Caco-2 (cell line): ENCODE measurements around the gene ADPRS. TPM values are rescaled to one million over a fixed set of nuclear protein-coding genes. Genes with fewer than 3 reads are reported as not detected.

Experiments
- BruUV-seq: library from RNA; stranded (reverse); fragments of 400-500 nt; replicated peaks from 2 replicates; lab custom pipeline; 2021; lab: Mats Ljungman, UMichigan
- CTCF ChIA-PET: fragments of 300-600 bp; sonication (Branson Sonifier 250); formaldehyde crosslinking; loops from one replicate; lab custom pipeline; 2022; ENCODE audit warnings: antibody characterized with exemption; lab: Charles Lee
- POLR2A ChIA-PET: fragments of 300-600 bp; sonication (Branson Sonifier 250); formaldehyde crosslinking; loops from one replicate; lab custom pipeline; 2022; ENCODE audit warnings: antibody characterized with exemption; lab: Charles Lee
- DNase-seq, 2 experiments: peaks; one replicate each; pipeline versions ENCODE4 v3.0.0 to v3.0.0-alpha.2; 2020 to 2022
- H3K27me3 ChIP-seq: replicated peaks from 2 replicates; pipeline ENCODE4 v1.6.0; 2011; ENCODE audit warnings: low read length; ENCODE audit not compliant: control insufficient read depth, insufficient read depth
- H3K36me3 ChIP-seq: 2 replicates; pipeline ENCODE4 v1.5.1; 2011; ENCODE audit warnings: low read length; ENCODE audit not compliant: control insufficient read depth, insufficient read depth
- H3K4me1 ChIP-seq: fragments of 250-450 bp; sonication (Bioruptor Pico); 2 replicates; pipeline ENCODE4 v1.5.1; 2020; ENCODE audit warnings: mild to moderate bottlenecking
- H3K4me3 ChIP-seq: 2 replicates; pipeline ENCODE4 v1.5.1; 2011; ENCODE audit warnings: low read depth, mild to moderate bottlenecking, control low read depth, low read length
- H3K9me3 ChIP-seq: fragments of 250-450 bp; sonication (Bioruptor Pico); 2 replicates; pipeline ENCODE4 v1.5.1; 2020; ENCODE audit warnings: mild to moderate bottlenecking, moderate library complexity
- H3K27ac Mint-ChIP-seq: one replicate; pipeline ENCODE4 v1.8.0; 2022; ENCODE audit warnings: mixed read lengths; ENCODE audit not compliant: unreplicated experiment
- H3K27me3 Mint-ChIP-seq: one replicate; pipeline ENCODE4 v1.8.0; 2022; ENCODE audit warnings: mixed read lengths; ENCODE audit not compliant: insufficient read depth, unreplicated experiment
- H3K36me3 Mint-ChIP-seq: one replicate; pipeline ENCODE4 v1.8.0; 2022; ENCODE audit warnings: mild to moderate bottlenecking, mixed read lengths; ENCODE audit not compliant: insufficient read depth, unreplicated experiment
- H3K4me1 Mint-ChIP-seq: one replicate; pipeline ENCODE4 v1.8.0; 2022; ENCODE audit warnings: low read depth, mixed read lengths; ENCODE audit not compliant: unreplicated experiment
- H3K4me3 Mint-ChIP-seq: one replicate; pipeline ENCODE4 v1.8.0; 2022; ENCODE audit warnings: mild to moderate bottlenecking, moderate library complexity, mixed read lengths; ENCODE audit not compliant: unreplicated experiment
- H3K9me3 Mint-ChIP-seq: one replicate; pipeline ENCODE4 v1.8.0; 2022; ENCODE audit warnings: mixed read lengths; ENCODE audit not compliant: unreplicated experiment
- CTCF ChIP-seq, 2 experiments: fragments of 200-600 bp in 1 of 2; IDR thresholded peaks; 1 replicate in 1 of 2; 2 replicates in 1 of 2; pipeline versions ENCODE4 v1.5.1 to v1.8.0; 2011 to 2022; ENCODE audit warnings: antibody characterized with exemption in 1 of 2, control low read depth in 1 of 2, inconsistent platforms in 1 of 2, low read depth in 1 of 2, low read length in 1 of 2, mild to moderate bottlenecking in 1 of 2, moderate library complexity in 1 of 2; ENCODE audit not compliant: insufficient read depth in 1 of 2, severe bottlenecking in 1 of 2, unreplicated experiment in 1 of 2
- intact Hi-C: fragments of 100-400 bp; cut with micrococcal nuclease; formaldehyde crosslinking; loops from one replicate; pipeline ENCODE4 v1.10.0; 2022; ENCODE audit not compliant: unreplicated experiment
- total RNA-seq: library from RNA; stranded (reverse); gene quantifications from 2 replicates; pipeline ENCODE4 v1.2.3, GENCODE V29; 2022

Gene ADPRS
- total RNA-seq, 1 experiment from 2014 or later, result 19.3 TPM

DNA sequence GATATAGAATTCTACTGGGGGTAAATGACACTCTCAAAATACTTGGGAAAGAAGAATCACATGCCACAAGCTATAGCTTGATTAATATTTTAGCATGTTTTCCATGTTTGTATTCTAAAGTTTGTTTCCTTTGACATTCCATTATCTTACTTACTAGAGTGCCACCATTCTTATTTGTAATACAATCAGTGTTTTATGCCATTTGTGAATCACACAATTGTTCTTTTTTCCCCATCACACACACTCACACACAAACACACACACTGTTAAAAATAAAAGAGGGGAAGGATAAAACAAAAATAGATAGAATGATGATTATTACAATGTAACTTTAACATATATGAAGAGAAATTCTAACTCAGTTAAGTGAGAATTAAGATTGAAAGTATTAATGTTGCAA lies 20.8 kb upstream of the ADPRS start:
- no peaks in the 10 kb centered on the region for H3K36me3 Mint-ChIP-seq
- no TSS peak for BruUV-seq
- Histone ChIP-seq H3K9me3 (no peaks in the 10 kb centered on the region), H3K27me3 (no peaks in the 10 kb centered on the region), H3K36me3 (no peaks in the 10 kb centered on the region), H3K4me3 (no peak overlapping the region), H3K4me1 (0 out of 2 replicates have a peak, but pooled peaks cover 4% of the 10 kb centered on the region)
- H3K9me3 Mint-ChIP-seq, result no peaks in the 10 kb centered on the region
- ChIA-PET CTCF (interaction anchor here (0.7 kb wide), 1 partner anchor 49 kb away, joined by 4 read pairs; no protein-coding TSS in a partner anchor), POLR2A (no interaction called here)
- no peak overlapping the region for H3K4me3 Mint-ChIP-seq
- intact Hi-C loops, result no loop called here
- no peak for TF ChIP-seq CTCF (IDR thresholded peaks at IDR 0.05; ENCODE audit: insufficient read depth in 1 of 2, low read depth in 1 of 2, low read length in 1 of 2, severe bottlenecking in 1 of 2, unreplicated experiment in 1 of 2)
- no peaks in the 10 kb centered on the region for H3K27me3 Mint-ChIP-seq
- no peaks in the 10 kb centered on the region for H3K4me1 Mint-ChIP-seq
- no peak overlapping the region for H3K27ac Mint-ChIP-seq
- DNase-seq, result no peak

DNA sequence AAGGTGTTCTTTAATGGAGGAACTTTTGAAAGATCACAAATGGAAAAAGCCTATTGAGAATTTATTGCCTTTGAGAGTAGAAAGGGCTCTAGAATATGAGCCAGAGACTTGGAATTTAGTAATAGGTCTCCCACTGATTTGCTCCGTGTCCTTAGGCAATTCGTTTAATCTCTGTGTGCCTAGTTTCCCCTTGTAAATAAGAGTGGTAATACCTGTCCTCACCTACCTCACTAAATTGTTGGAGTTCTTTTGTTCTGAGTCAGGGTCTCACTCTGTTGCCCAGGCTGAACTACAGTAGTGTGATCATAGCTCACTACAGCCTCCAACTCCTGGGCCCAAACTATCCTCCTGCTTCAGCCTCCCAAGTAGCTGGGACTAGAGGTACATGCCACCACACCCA lies 19.8 kb upstream of the ADPRS start:
- ChIA-PET CTCF (no interaction called here), POLR2A (no interaction called here)
- no peaks in the 10 kb centered on the region for H3K4me1 Mint-ChIP-seq
- H3K27me3 ChIP-seq, result no peaks in the 10 kb centered on the region
- no peaks in the 10 kb centered on the region for H3K9me3 ChIP-seq
- intact Hi-C loops, result no loop called here
- no peaks in the 10 kb centered on the region for H3K27me3 Mint-ChIP-seq
- no peaks in the 10 kb centered on the region for H3K36me3 ChIP-seq
- TF ChIP-seq CTCF (IDR thresholded peaks at IDR 0.05; ENCODE audit: insufficient read depth in 1 of 2, low read depth in 1 of 2, low read length in 1 of 2, severe bottlenecking in 1 of 2, unreplicated experiment in 1 of 2), result no peak
- no peaks in the 10 kb centered on the region for H3K36me3 Mint-ChIP-seq
- no peak for DNase-seq
- H3K4me3 Mint-ChIP-seq, result no peak overlapping the region
- H3K4me3 ChIP-seq, result no peak overlapping the region
- H3K4me1 ChIP-seq, result 0 out of 2 replicates have a peak, but pooled peaks cover 4% of the 10 kb centered on the region
- no TSS peak for BruUV-seq
- H3K9me3 Mint-ChIP-seq, result no peaks in the 10 kb centered on the region
- no peak overlapping the region for H3K27ac Mint-ChIP-seq

GRCh38 chr1:36070349-36070748 lies 18.3 kb upstream of the ADPRS start:
- Mint-ChIP-seq H3K9me3 (no peaks in the 10 kb centered on the region), H3K27ac (no peak overlapping the region), H3K4me1 (no peaks in the 10 kb centered on the region), H3K27me3 (no peaks in the 10 kb centered on the region), H3K4me3 (no peak overlapping the region), H3K36me3 (no peaks in the 10 kb centered on the region)
- TF ChIP-seq CTCF (IDR thresholded peaks at IDR 0.05; ENCODE audit: insufficient read depth in 1 of 2, low read depth in 1 of 2, low read length in 1 of 2, severe bottlenecking in 1 of 2, unreplicated experiment in 1 of 2), result no peak
- Histone ChIP-seq H3K27me3 (no peaks in the 10 kb centered on the region), H3K4me3 (no peak overlapping the region), H3K4me1 (0 out of 2 replicates have a peak, but pooled peaks cover 4% of the 10 kb centered on the region), H3K36me3 (no peaks in the 10 kb centered on the region), H3K9me3 (no peaks in the 10 kb centered on the region)
- DNase-seq, result no peak
- intact Hi-C loops, result no loop called here
- ChIA-PET CTCF (no interaction called here), POLR2A (no interaction called here)
- no TSS peak for BruUV-seq
